HEK293T (cell line): ENCODE measurements around the gene PNKD.
A peak's percentile ranks its signal among the peaks of the same experiment; 100 is the strongest.

Source experiments
- CTCF ChIA-PET: fragments of 350-600 bp; formaldehyde crosslinking; extraction: SDS; loops from one replicate; lab custom pipeline; 2021; ENCODE audit warnings: antibody characterized with exemption, inconsistent platforms; lab: Yijun Ruan, JAX
- POLR2A ChIA-PET: fragments of 350-600 bp; formaldehyde crosslinking; extraction: SDS; loops from one replicate; lab custom pipeline; 2020; ENCODE audit warnings: antibody characterized with exemption, inconsistent platforms; lab: Yijun Ruan, JAX
- DNase-seq: peaks from one replicate; pipeline ENCODE4 v3.0.0; 2012; ENCODE audit warnings: mixed read lengths; ENCODE audit errors: extremely low spot score
- ARNT ChIP-seq: fragments of 450-650 bp; IDR thresholded peaks from 2 replicates; pipeline ENCODE4 v1.6.1; 2017; ENCODE audit warnings: mild to moderate bottlenecking
- BHLHE40 ChIP-seq: fragments of 450-650 bp; IDR thresholded peaks from 2 replicates; pipeline ENCODE4 v1.6.1; 2016; ENCODE audit warnings: mild to moderate bottlenecking, moderate library complexity, borderline replicate concordance
- CTBP1 ChIP-seq: fragments of 450-650 bp; IDR thresholded peaks from 2 replicates; pipeline ENCODE4 v1.6.1; 2016; ENCODE audit warnings: borderline replicate concordance
- ELF4 ChIP-seq: fragments of 450-650 bp; IDR thresholded peaks from 2 replicates; pipeline ENCODE4 v1.6.1; 2017; ENCODE audit warnings: antibody characterized with exemption
- FOXA1 ChIP-seq: fragments of 450-650 bp; IDR thresholded peaks from 2 replicates; pipeline ENCODE4 v1.6.1; 2016; ENCODE audit warnings: mild to moderate bottlenecking
- FOXK2 ChIP-seq: fragments of 450-650 bp; IDR thresholded peaks from 2 replicates; pipeline ENCODE4 v1.6.1; 2016; ENCODE audit warnings: mild to moderate bottlenecking
- FOXM1 ChIP-seq: fragments of 450-650 bp; IDR thresholded peaks from 2 replicates; pipeline ENCODE4 v1.6.1; 2017; ENCODE audit warnings: mild to moderate bottlenecking, borderline replicate concordance
- HDGF ChIP-seq: fragments of 450-650 bp; IDR thresholded peaks from 2 replicates; pipeline ENCODE4 v1.6.1; 2017; ENCODE audit warnings: antibody characterized with exemption, borderline replicate concordance
- L3MBTL2 ChIP-seq: fragments of 450-650 bp; conservative IDR thresholded peaks from 2 replicates; pipeline ENCODE4 v1.6.1; 2016; ENCODE audit warnings: mild to moderate bottlenecking
- LEF1 ChIP-seq: fragments of 450-650 bp; IDR thresholded peaks from 2 replicates; pipeline ENCODE4 v1.6.1; 2017; ENCODE audit warnings: mild to moderate bottlenecking, borderline replicate concordance
- NFRKB ChIP-seq: fragments of 450-650 bp; IDR thresholded peaks from 2 replicates; pipeline ENCODE4 v1.6.1; 2016; ENCODE audit warnings: mild to moderate bottlenecking, moderate library complexity
- PKNOX1 ChIP-seq: fragments of 450-650 bp; IDR thresholded peaks from 2 replicates; pipeline ENCODE4 v1.6.1; 2016
- SP1 ChIP-seq: fragments of 450-650 bp; IDR thresholded peaks from 2 replicates; pipeline ENCODE4 v1.6.1; 2017
- SUZ12 ChIP-seq: fragments of 450-650 bp; IDR thresholded peaks from 2 replicates; pipeline ENCODE4 v1.6.1; 2016; ENCODE audit warnings: mild to moderate bottlenecking
- TARDBP ChIP-seq: fragments of 450-650 bp; IDR thresholded peaks from 2 replicates; pipeline ENCODE4 v1.6.1; 2016
- ZNF384 ChIP-seq: fragments of 450-650 bp; IDR thresholded peaks from 2 replicates; pipeline ENCODE4 v1.6.1; 2016

Gene PNKD

GRCh38 chr2:218329027-218329825 is 58.9 kb downstream of the PNKD start:
- DNase-seq: peak; percentile 3
- TF ChIP-seq L3MBTL2: no peak
- no peak for TF ChIP-seq HDGF
- TF ChIP-seq ZNF384: no peak
- TF ChIP-seq SUZ12: no peak
- no peak for TF ChIP-seq NFRKB
- no peak for TF ChIP-seq SP1
- no peak for TF ChIP-seq FOXK2
- no peak for TF ChIP-seq FOXM1
- TF ChIP-seq CTBP1: no peak
- no peak for TF ChIP-seq ELF4
- no peak for TF ChIP-seq ARNT
- no peak for TF ChIP-seq FOXA1
- TF ChIP-seq BHLHE40: no peak
- no peak for TF ChIP-seq TARDBP
- TF ChIP-seq PKNOX1: no peak
- POLR2A ChIA-PET: no interaction called here
- CTCF ChIA-PET: no interaction called here

GRCh38 chr2:218329826-218330593 is 59.7 kb downstream of the PNKD start:
- ChIA-PET CTCF (no interaction called here), POLR2A (no interaction called here)
- no peak for TF ChIP-seq SUZ12
- TF ChIP-seq L3MBTL2: no peak
- TF ChIP-seq FOXM1: no peak
- no peak for TF ChIP-seq PKNOX1
- no peak for TF ChIP-seq ARNT
- no peak for TF ChIP-seq LEF1
- TF ChIP-seq TARDBP: no peak
- no peak for TF ChIP-seq FOXA1
- no peak for DNase-seq

GRCh38 chr2:218331745-218332144 is 61.4 kb downstream of the PNKD start:
- POLR2A ChIA-PET: no interaction called here
- no peak for DNase-seq
- TF ChIP-seq FOXM1: no peak
- no peak for TF ChIP-seq ARNT
- no peak for TF ChIP-seq TARDBP
- TF ChIP-seq ELF4: no peak
- no peak for TF ChIP-seq FOXK2
- CTCF ChIA-PET: no interaction called here

GRCh38 chr2:218332288-218332687 is 62.0 kb downstream of the PNKD start:
- TF ChIP-seq PKNOX1 (no peak), NFRKB (no peak), FOXK2 (no peak), BHLHE40 (no peak), CTBP1 (no peak), HDGF (no peak), LEF1 (no peak), SP1 (no peak)
- DNase-seq: peak; percentile 4
- ChIA-PET CTCF (no interaction called here), POLR2A (no interaction called here)

- ChIA-PET CTCF (no interaction called here), POLR2A (no interaction called here)
- DNase-seq: peak; percentile 3
- TF ChIP-seq L3MBTL2 (no peak), TARDBP (no peak), HDGF (no peak), SP1 (no peak)
These were observed 62.8 kb downstream of the PNKD start for GRCh38 chr2:218332920-218333645.

GRCh38 chr2:218334531-218334930 is 64.2 kb downstream of the PNKD start:
- ChIA-PET POLR2A (no interaction called here), CTCF (interaction anchor here (1.1 kb wide), 1 partner anchor 33 kb away, joined by 3 read pairs; no protein-coding TSS in a partner anchor)
- TF ChIP-seq L3MBTL2 (no peak), LEF1 (no peak), ARNT (no peak), CTBP1 (no peak), TARDBP (no peak), ELF4 (no peak), FOXK2 (no peak), PKNOX1 (no peak), FOXM1 (no peak), SP1 (no peak), ZNF384 (no peak)
- DNase-seq: no peak
